HepG2 (cell line): Measurements from ENCODE around the gene PAK2. TPM values are rescaled to one million over a fixed set of nuclear protein-coding genes. Genes with fewer than 3 reads are reported as not detected.

Source experiments
- AGO1 ChIP-seq: fragments of 200-400 bp; formaldehyde crosslinking; IDR thresholded peaks from 2 replicates; pipeline ENCODE4 v1.6.1; 2017; ENCODE audit warnings: mild to moderate bottlenecking, low read depth, low read length, moderate library complexity; ENCODE audit not compliant: poor library complexity, severe bottlenecking
- AGO2 ChIP-seq: fragments of 200-400 bp; formaldehyde crosslinking; optimal IDR thresholded peaks from 2 replicates; pipeline ENCODE3; 2017; ENCODE audit warnings: mild to moderate bottlenecking, low read depth, low read length, moderate library complexity
- ELF1 ChIP-seq: sonication (generic); formaldehyde crosslinking; IDR thresholded peaks from 2 replicates; pipeline ENCODE4 v1.4.0; 2020; ENCODE audit warnings: missing genetic modification reagents
- HOXA5 ChIP-seq: sonication (generic); formaldehyde crosslinking; IDR thresholded peaks from 2 replicates; pipeline ENCODE4 v1.4.0; 2020; ENCODE audit warnings: missing genetic modification reagents
- MED8 ChIP-seq: sonication (generic); formaldehyde crosslinking; IDR thresholded peaks from 2 replicates; pipeline ENCODE4 v1.8.1; 2023; ENCODE audit warnings: mild to moderate bottlenecking, missing genetic modification reagents; ENCODE audit not compliant: insufficient replicate concordance
- NPAS2 ChIP-seq: sonication (generic); formaldehyde crosslinking; IDR thresholded peaks from 2 replicates; pipeline ENCODE4 v1.8.0; 2022; ENCODE audit warnings: mild to moderate bottlenecking, missing genetic modification reagents, borderline replicate concordance
- POLR2A ChIP-seq, 2 experiments: IDR thresholded peaks; 2 replicates each; pipeline ENCODE4 v1.6.1; 2011; ENCODE audit warnings: low read depth in 2 of 2, low read length in 2 of 2, mild to moderate bottlenecking in 1 of 2, moderate library complexity in 1 of 2; ENCODE audit not compliant: insufficient read depth in 1 of 2
- RBM39 ChIP-seq: fragments of 200-400 bp; formaldehyde crosslinking; IDR thresholded peaks from one replicate; pipeline ENCODE4 v1.6.1; 2018; ENCODE audit warnings: antibody characterized with exemption, mild to moderate bottlenecking, low read depth, low read length; ENCODE audit not compliant: poor library complexity, severe bottlenecking
- SALL2 ChIP-seq: sonication (generic); formaldehyde crosslinking; IDR thresholded peaks from 2 replicates; pipeline ENCODE4 v1.8.1; 2023; ENCODE audit warnings: mild to moderate bottlenecking, missing genetic modification reagents, inconsistent platforms
- SP1 ChIP-seq, 2 experiments: fragments of 450-650 bp in 1 of 2; sonication (generic) in 1 of 2; formaldehyde crosslinking in 1 of 2; IDR thresholded peaks; 2 replicates each; pipeline versions ENCODE4 v1.4.0 to v1.6.1; 2016 to 2020; ENCODE audit warnings: missing genetic modification reagents in 1 of 2
- SSRP1 ChIP-seq: IDR thresholded peaks from 2 replicates; pipeline ENCODE4 v1.6.1; 2016; ENCODE audit warnings: control low read depth
- THYN1 ChIP-seq: sonication (generic); formaldehyde crosslinking; IDR thresholded peaks from 2 replicates; pipeline ENCODE4 v1.8.1; 2023; ENCODE audit warnings: low read depth, mild to moderate bottlenecking, moderate library complexity, missing genetic modification reagents, borderline replicate concordance
- YY1 ChIP-seq: IDR thresholded peaks from 2 replicates; pipeline ENCODE4 v1.6.1; 2011; ENCODE audit warnings: low read length, low read depth, moderate library complexity, mild to moderate bottlenecking; ENCODE audit not compliant: insufficient read depth, insufficient replicate concordance
- ZBTB38 ChIP-seq: sonication (generic); formaldehyde crosslinking; IDR thresholded peaks from 2 replicates; pipeline ENCODE4 v1.5.1; 2020; ENCODE audit warnings: mild to moderate bottlenecking, missing genetic modification reagents
- ZMYM3 ChIP-seq: sonication (generic); formaldehyde crosslinking; IDR thresholded peaks from 2 replicates; pipeline ENCODE4 v1.5.1; 2020; ENCODE audit warnings: mild to moderate bottlenecking, missing genetic modification reagents
- ZNF20 ChIP-seq: sonication (generic); formaldehyde crosslinking; IDR thresholded peaks from 2 replicates; pipeline ENCODE4 v1.4.0; 2020; ENCODE audit warnings: mild to moderate bottlenecking, moderate library complexity, missing genetic modification reagents
- ZNF205 ChIP-seq: IDR thresholded peaks from 2 replicates; pipeline ENCODE4 v1.6.1; 2018; ENCODE audit warnings: missing biosample characterization, missing genetic modification reagents
- ZNF605 ChIP-seq: sonication (generic); formaldehyde crosslinking; IDR thresholded peaks from 2 replicates; pipeline ENCODE4 v1.8.0; 2022; ENCODE audit warnings: mild to moderate bottlenecking, missing genetic modification reagents
- polyA plus RNA-seq, 8 experiments: library from polyadenylated mRNA; depleted of rRNA in 3 of 8; stranded (reverse) in 7 of 8; unstranded in 1 of 8; fragments of >200 nt; fragmentation: Illumina TruSeq in 4 of 8; extraction: Trizol in 4 of 8; gene quantifications; 2 replicates each; pipeline versions ENCODE4 v1.2.1 to v1.2.3, GENCODE V29; 2011 to 2016; ENCODE audit warnings: low read depth in 4 of 8, missing spikeins in 1 of 8, mixed read lengths in 1 of 8; ENCODE audit not compliant: insufficient read depth in 1 of 8
- total RNA-seq, 5 experiments: library from RNA; depleted of rRNA; stranded (reverse); fragments of >200 nt; fragmentation: Illumina TruSeq; extraction: Trizol; gene quantifications; 2 replicates each; pipeline ENCODE4 v1.2.3, GENCODE V29; 2016; ENCODE audit warnings: low read depth in 1 of 5
- TF ChIP-seq, protein P1 (sequence below): IDR thresholded peaks from 2 replicates; pipeline ENCODE4 v1.6.1; 2016; ENCODE audit warnings: mild to moderate bottlenecking, missing biosample characterization, missing genetic modification reagents
- TF ChIP-seq, protein P2 (sequence below): sonication (generic); formaldehyde crosslinking; IDR thresholded peaks from 2 replicates; pipeline ENCODE4 v1.9.0; 2021; ENCODE audit warnings: missing genetic modification reagents, borderline replicate concordance
- TF ChIP-seq, protein P3 (sequence below): sonication (generic); formaldehyde crosslinking; IDR thresholded peaks from 2 replicates; pipeline ENCODE4 v1.4.0; 2020; ENCODE audit warnings: mild to moderate bottlenecking, missing genetic modification reagents
- TF ChIP-seq, protein P4 (sequence below): sonication (generic); formaldehyde crosslinking; IDR thresholded peaks from 2 replicates; pipeline ENCODE4 v1.4.0; 2020; ENCODE audit warnings: missing genetic modification reagents, borderline replicate concordance
- TF ChIP-seq, protein P5 (sequence below): sonication (generic); formaldehyde crosslinking; IDR thresholded peaks from 2 replicates; pipeline ENCODE4 v1.4.0; 2020; ENCODE audit warnings: missing genetic modification reagents, mild to moderate bottlenecking, borderline replicate concordance

PAK2 gene
- total and polyA plus RNA-seq, 2 of the 13 experiments (the other 11 are each of a cell fraction or from before 2014, with no cell fraction given) = 23.0 to 24.7 TPM

DNA sequence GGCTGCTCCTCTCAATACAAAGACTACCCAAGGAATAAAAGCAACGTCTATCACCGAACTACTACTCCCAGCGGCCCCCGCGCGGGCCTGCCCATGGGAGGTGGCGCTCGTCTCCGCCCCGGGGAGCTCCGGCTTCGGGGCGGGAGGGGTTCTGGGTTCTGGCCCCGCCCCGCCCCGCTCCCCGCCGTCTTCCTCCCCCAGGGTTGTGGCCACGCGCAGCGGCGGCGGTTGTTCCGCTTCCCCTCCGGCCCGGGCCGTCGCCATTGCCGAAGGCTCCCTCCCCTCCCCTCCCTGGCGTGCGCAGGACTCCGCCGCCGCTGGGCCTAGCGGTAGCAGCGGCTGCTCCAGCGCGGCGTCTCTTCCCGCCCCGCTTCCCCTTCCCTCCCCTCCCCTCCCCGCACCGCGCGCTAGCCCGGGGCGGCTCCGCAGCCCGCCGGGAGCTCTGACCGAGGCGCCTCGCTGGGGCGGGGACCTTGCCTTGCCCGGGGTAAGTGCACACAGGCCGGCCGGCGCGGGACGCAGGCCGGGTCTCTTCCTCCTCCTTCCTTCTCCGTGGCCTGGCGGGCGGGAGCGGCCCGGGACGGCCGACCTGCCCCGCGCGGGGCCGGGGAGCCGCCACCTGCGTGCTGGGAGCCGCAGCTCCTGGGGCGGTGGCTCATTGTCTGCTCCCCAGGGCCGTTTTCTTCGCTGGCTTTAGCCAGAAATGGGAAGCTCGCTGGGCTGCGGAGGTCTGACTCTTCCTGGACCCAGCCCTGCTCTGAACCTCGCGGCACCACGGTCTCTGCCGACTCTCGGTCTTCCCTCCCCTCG, at the start of gene PAK2 (continued):
- TF ChIP-seq THYN1 (CRISPR knock-in tag) = no peak
- TF ChIP-seq ZBTB38 (CRISPR knock-in tag) = peak; percentile 29; the same call in 1 of the 2 replicates
- no peak for TF ChIP-seq ZMYM3 (CRISPR knock-in tag)
- TF ChIP-seq SALL2 (CRISPR knock-in tag) = no peak
- peak; percentile 84 for TF ChIP-seq HOXA5 (CRISPR knock-in tag)
- TF ChIP-seq, protein P1, sequence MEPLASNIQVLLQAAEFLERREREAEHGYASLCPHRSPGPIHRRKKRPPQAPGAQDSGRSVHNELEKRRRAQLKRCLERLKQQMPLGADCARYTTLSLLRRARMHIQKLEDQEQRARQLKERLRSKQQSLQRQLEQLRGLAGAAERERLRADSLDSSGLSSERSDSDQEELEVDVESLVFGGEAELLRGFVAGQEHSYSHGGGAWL (CRISPR knock-in tag) = peak; percentile 60; the same call in 1 of the 2 replicates
- TF ChIP-seq ELF1 (CRISPR knock-in tag) = no peak; the same call in 1 of the 2 replicates
- no peak for TF ChIP-seq MED8 (CRISPR knock-in tag)
- peak; percentile 89 for TF ChIP-seq YY1
- no peak for TF ChIP-seq ZNF605 (CRISPR knock-in tag)
- no peak for TF ChIP-seq SSRP1
- no peak for TF ChIP-seq NPAS2 (CRISPR knock-in tag)
- no peak; the same call in 1 of the 2 replicates for TF ChIP-seq ZNF205 (CRISPR knock-in tag)
- no peak for TF ChIP-seq SP1 (IDR thresholded peaks at IDR 0.05)
- peak; percentile 83 for TF ChIP-seq SP1 (CRISPR knock-in tag; IDR thresholded peaks at IDR 0.05)
- no peak for TF ChIP-seq ZNF20 (CRISPR knock-in tag)
- TF ChIP-seq, protein P2, sequence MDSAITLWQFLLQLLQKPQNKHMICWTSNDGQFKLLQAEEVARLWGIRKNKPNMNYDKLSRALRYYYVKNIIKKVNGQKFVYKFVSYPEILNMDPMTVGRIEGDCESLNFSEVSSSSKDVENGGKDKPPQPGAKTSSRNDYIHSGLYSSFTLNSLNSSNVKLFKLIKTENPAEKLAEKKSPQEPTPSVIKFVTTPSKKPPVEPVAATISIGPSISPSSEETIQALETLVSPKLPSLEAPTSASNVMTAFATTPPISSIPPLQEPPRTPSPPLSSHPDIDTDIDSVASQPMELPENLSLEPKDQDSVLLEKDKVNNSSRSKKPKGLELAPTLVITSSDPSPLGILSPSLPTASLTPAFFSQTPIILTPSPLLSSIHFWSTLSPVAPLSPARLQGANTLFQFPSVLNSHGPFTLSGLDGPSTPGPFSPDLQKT (CRISPR knock-in tag) = no peak
- TF ChIP-seq AGO1 = no peak
- peak; percentile 73 to 79 for TF ChIP-seq POLR2A (IDR thresholded peaks at IDR 0.05; ENCODE audit: insufficient read depth in 1 of 2, low read depth in 2 of 2, low read length in 2 of 2)
- TF ChIP-seq, protein P3, sequence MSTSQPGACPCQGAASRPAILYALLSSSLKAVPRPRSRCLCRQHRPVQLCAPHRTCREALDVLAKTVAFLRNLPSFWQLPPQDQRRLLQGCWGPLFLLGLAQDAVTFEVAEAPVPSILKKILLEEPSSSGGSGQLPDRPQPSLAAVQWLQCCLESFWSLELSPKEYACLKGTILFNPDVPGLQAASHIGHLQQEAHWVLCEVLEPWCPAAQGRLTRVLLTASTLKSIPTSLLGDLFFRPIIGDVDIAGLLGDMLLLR (CRISPR knock-in tag) = no peak
- TF ChIP-seq, protein P4, sequence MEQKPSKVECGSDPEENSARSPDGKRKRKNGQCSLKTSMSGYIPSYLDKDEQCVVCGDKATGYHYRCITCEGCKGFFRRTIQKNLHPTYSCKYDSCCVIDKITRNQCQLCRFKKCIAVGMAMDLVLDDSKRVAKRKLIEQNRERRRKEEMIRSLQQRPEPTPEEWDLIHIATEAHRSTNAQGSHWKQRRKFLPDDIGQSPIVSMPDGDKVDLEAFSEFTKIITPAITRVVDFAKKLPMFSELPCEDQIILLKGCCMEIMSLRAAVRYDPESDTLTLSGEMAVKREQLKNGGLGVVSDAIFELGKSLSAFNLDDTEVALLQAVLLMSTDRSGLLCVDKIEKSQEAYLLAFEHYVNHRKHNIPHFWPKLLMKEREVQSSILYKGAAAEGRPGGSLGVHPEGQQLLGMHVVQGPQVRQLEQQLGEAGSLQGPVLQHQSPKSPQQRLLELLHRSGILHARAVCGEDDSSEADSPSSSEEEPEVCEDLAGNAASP = peak; percentile 34; the same call in 1 of the 2 replicates
- TF ChIP-seq, protein P5, sequence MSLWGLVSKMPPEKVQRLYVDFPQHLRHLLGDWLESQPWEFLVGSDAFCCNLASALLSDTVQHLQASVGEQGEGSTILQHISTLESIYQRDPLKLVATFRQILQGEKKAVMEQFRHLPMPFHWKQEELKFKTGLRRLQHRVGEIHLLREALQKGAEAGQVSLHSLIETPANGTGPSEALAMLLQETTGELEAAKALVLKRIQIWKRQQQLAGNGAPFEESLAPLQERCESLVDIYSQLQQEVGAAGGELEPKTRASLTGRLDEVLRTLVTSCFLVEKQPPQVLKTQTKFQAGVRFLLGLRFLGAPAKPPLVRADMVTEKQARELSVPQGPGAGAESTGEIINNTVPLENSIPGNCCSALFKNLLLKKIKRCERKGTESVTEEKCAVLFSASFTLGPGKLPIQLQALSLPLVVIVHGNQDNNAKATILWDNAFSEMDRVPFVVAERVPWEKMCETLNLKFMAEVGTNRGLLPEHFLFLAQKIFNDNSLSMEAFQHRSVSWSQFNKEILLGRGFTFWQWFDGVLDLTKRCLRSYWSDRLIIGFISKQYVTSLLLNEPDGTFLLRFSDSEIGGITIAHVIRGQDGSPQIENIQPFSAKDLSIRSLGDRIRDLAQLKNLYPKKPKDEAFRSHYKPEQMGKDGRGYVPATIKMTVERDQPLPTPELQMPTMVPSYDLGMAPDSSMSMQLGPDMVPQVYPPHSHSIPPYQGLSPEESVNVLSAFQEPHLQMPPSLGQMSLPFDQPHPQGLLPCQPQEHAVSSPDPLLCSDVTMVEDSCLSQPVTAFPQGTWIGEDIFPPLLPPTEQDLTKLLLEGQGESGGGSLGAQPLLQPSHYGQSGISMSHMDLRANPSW = no peak
- TF ChIP-seq AGO2 = peak; percentile 77
- TF ChIP-seq RBM39 = no peak
